Activated CD4-positive, alpha-beta T cell treated with anti-CD3 and anti-CD28 coated beads, Interleukin-2, Interleukin-4, amounts not matched to agents 100 ng/mL and 50 ng/mL, durations not matched to agents 16 hours and 8 hours (primary cell): ENCODE results near the gene LIPC.
"Not testable (repeated sequence)": the region's sequence is repeated elsewhere in the genome, so short reads cannot be mapped to it uniquely, and the experiment has no call there.

ENCODE experiments used
- DNase-seq: peaks from one replicate; pipeline ENCODE4 v3.0.0-alpha.2; 2020; ENCODE audit warnings: low spot score

LIPC gene

DNA sequence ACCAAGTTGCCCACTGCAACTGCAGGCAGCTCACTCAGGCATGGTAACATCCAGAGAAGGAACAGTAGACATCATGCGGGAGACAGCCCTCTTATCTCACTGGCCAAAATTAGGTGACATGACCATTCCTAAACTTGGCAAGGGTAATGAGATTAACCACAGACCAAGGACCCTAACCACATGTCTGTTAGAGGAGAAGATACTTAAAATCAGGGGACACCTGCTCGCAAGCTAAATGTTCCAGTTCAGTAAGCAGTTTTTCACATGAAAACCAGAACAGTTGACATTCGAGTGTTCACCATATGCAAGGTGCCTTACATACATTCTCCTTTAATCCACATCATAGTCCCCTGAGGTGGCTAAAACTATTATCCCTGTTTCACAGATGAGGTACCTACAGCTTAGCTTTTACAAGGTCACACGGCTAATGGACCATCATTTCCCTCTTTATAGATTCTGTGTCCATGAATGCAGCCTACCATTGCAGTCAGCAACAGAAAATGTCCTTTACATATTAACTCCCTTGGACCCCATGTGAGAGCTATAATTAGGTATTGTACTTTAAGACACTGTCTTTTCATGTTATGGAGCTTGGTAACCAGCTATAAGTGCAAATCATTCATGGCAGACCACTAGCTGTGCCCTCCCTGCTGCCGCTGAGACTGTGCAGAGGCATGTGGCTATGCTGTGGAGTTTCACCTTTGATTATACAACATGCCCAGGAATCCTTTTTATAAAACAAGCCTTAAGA lies 154.1 kb downstream of the LIPC start:
- DNase-seq = no peak

DNA sequence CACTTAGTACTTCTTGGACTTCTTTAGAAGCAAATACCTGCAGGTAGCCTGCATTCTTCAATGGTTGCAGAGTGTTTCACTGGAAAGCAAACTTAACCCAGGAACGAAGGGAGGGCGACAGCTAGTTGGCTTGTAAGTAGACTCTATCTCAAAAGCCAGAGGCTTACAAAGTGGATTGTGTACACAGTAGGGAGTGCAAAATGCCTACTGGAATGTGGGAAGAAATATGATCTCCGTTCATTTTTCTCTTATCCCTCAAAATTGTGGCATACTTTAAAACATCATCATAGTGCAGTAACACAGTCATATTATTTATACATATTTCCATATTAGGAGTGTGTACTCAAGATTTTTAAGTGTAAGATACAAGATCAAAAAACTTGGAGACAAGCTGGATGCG lies 155.7 kb downstream of the LIPC start:
- DNase-seq = no peak

GRCh38 chr15:58588096-58588495 lies 156.3 kb downstream of the LIPC start:
- no peak for DNase-seq

GRCh38 chr15:58589047-58589446 lies 157.3 kb downstream of the LIPC start:
- no peak for DNase-seq

DNA sequence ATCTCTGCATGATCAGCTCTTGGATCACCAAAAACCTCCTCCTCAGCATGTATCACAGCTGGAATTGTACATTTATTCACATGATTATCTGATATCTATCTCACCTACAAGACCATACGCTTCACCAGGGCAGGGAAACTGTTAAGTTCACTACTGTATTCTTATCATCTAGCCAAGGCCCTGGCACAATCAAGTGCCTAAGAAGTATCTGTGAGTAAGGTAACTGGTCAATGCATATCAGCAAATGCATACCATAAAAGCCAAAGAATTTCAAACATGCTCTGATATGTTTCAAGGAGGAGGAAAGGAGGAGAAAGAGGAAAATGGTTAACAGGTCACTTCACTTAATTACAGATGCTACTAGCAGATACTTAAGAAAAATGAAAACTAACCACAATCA lies 158.4 kb downstream of the LIPC start:
- no peak for DNase-seq

- DNase-seq = no peak
These were observed 159.1 kb downstream of the LIPC start for GRCh38 chr15:58590926-58591325.

GRCh38 chr15:58593870-58594269 lies 162.1 kb downstream of the LIPC start:
- DNase-seq = no peak

- peak; percentile 25 for DNase-seq
These were observed 163.1 kb downstream of the LIPC start for GRCh38 chr15:58594898-58595297.

DNA sequence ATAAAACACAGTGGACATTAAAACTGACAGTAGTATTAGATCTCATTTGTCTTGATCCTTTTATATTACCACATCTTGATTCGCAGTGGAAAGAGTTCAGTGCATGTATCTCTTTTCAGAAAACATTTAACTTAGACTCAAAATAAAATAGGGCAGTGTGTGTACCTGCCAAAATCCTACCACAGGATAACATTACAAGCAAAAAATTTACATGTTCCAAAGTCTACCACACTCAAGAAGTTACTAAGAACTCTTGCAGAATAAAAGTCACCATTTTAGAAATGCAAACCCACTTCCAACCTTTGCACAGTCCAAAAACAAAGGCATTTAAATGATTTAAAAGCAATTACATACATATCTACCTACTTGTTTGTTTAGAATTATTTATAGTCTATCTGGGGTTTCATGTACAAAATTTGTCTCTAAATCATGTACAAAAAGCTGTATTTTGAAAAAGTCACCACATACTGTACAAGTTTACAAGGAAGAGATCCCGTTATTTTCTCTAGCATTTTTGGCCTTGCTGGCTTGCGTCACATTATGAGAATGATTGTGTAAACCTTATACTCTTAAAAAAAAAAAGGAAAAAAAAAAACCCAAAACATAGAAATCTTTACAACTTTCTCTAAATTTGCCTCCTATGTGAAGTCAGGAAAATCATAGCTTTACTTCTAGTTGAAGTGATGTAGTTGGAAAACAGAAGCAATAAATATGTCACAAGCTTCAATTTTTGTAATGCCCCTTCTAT lies 163.9 kb downstream of the LIPC start:
- DNase-seq = no peak

DNA sequence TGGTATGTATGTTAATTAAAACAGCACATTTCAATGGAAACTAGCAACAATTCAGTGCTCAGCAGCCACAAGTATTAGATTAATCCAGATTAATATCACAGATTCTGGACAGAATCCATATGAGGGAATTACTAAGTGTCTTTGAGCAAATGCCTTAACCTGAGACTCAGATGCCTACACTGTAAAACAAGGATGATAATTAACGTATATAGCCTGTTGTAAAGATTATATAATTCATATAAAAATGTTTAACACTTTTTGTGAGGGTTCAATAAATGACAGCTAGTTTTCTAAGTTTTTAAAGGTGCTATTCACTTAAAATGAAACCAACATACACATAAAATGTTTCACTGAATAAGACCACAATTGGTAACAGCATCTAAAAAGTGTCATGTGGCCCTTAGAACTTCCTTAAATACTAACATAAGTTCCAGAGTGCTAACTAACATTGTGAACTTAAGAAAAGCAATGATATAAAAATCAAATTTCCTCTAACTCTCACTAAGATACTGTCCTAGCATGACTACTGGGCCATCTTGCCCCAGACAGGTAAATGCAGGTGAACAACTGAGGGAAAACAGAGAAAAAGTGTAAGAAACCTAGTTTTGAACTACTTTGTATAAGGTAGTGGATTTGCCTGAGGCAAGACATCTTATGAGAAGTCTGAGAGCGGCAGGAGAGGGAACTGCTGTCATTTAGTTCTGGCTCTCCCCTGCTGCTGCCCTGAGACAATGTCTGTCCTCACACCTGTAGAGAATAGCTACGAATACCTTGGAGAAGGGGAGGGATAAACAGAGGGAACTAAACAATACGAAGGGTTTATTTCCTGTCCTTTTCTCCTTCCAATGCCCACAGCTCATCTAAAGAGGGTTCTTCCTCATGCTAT lies 166.4 kb downstream of the LIPC start:
- DNase-seq = no peak

DNA sequence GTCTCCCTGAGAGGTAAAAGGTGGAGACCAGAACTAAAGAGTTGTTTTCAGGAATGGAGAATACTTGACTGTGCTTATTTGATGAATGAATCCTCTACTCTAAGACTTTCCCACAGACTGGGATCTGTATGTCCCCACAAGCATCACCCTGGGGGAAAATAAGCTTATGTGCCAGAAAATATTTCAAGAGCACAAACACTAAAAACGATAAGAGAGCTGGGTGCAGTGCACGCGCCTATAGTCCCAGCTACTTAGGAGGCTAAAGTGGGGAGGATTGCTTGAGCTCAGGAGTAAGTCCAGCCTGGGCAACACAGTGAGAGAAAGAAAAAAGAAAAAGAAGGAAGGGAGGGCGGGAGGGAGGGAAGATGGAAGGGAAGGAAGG lies 167.0 kb downstream of the LIPC start:
- DNase-seq = no peak

DNA sequence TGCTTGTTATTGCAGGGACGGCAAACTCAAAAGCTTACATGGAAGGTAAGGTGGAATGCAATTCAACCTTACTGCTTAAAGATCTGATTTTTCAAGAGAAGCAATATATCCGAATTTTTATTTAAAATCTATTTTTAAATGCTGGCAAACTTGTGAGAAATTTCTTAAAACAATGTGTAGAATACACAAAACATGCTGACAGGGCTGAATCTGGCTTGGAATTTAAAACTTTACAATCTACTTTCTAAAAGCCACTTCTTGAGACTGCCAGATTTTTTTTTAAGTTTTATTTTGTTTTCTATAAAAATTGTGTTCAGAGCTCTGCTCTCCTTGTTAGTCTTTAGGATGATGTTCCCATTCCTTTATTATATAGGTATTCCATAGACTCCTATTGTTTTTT lies 171.0 kb downstream of the LIPC start:
- no peak for DNase-seq

DNA sequence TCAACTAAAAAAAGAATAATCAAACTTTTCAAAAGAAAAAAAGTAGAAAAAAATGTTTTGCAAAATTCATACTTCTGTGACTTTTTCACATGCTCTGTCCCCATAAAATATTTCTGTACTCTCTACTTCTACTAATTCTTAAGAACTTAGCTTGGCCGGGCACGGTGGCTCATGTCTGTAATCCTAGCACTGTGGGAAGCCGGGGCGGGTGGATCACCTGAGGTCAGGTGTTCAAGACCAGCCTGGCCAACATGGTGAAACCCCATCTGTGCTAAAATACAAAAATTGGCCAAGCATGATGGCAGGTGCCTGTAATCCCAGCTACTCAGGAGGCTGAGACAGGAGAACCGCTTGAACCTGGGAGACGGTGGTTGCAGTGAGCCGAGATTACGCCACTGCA lies 172.1 kb downstream of the LIPC start:
- not testable (repeated sequence) for DNase-seq

- no peak for DNase-seq
These were observed 172.7 kb downstream of the LIPC start for GRCh38 chr15:58604455-58604923.

GRCh38 chr15:58605931-58606530 lies 174.2 kb downstream of the LIPC start:
- DNase-seq = no peak

GRCh38 chr15:58606577-58607080 lies 174.8 kb downstream of the LIPC start:
- DNase-seq = no peak

- no peak for DNase-seq
These were observed 176.4 kb downstream of the LIPC start for GRCh38 chr15:58608129-58608590.

- DNase-seq = no peak
These were observed 176.9 kb downstream of the LIPC start for GRCh38 chr15:58608711-58609110.

DNA sequence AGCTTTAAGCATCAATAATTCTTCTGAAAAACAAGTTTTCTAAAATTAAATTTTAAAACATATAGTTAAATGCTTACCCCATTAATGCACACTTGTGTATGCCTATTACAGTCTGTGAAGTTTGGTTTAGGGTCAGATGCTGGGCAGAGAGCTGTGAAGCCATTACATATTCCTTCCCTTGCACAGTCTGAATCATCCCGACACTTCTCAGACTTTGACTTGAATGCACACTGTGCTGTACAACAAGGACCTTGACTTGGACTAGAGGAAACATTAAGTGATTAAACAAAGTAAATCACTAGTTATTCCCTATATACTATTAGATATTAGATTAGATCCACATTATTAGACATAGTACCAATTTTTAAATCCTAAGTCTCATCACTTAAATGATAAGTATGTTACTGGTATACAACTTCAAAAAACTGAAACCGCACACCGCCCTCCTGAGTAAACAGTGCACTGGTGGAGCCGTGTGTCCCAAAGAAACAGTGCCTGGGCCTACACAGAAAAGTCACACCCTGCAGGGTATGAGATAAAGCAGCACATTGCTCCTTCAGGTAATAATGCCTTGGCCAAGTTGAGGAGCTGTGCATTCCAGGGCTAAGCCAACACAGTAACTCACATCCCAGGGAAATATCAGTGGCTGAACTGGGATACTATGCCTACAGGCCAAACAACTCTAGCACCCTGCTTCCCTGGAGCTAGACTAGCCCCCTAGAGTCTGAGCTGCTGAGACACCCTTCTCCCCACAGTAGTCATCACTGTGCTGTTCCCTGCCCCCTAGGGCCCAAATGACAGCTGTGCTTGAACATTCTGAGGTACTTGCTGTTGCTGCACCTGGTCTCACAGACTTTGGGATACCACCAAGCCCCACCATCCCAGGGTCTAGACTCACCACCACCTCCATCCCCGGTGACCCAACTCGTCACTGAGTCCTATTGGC lies 180.2 kb downstream of the LIPC start:
- DNase-seq = no peak

DNA sequence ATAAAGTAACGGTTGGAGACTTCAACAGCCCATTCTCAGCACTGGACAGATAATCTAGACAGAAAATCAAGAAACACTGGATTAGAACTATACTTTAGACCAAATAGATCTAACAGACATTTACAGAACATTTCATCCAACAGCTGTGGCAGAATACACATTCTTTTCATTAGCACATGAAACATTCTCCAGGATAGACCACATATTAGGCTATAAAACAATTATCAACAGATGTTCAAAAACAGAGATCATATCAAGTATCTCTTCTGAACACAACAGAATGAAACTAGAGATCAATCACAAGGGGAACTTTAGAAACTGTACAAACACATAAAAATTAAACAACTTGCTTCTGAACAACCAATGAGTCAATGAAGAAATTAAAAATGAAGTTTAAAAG lies 184.4 kb downstream of the LIPC start:
- DNase-seq = no peak
